ENCODE measurements around the gene FAM171A2. TPM values are rescaled to one million over a fixed set of nuclear protein-coding genes. Genes with fewer than 3 reads are reported as not detected.

FAM171A2 gene
- total RNA-seq, 3 donors from 2014 or later = 0.88 to 2.9 (median 2.7) TPM

GRCh38 chr17:44361292-44362260 is 2.1 kb downstream of the FAM171A2 start:
- H3K36me3 ChIP-seq = no peaks in the 10 kb centered on the region
- H3K27me3 ChIP-seq = no peaks in the 10 kb centered on the region
- H3K4me1 ChIP-seq = peaks cover 0 to 4% of the 10 kb centered on the region in 2 donors
- TF ChIP-seq POLR2AphosphoS5 (IDR thresholded peaks at IDR 0.05) (no peak), POLR2A (IDR thresholded peaks at IDR 0.05) (no peak), CTCF (IDR thresholded peaks at IDR 0.05) (no peak)
- intact Hi-C loops (cut with DNase I; ENCODE audit: low total_unique reads) = no loop called here
- H3K4me3 ChIP-seq = no peak overlapping the region
- DNase-seq (ENCODE audit: low spot score in 2 of 2) = no peak
- no peak overlapping the region for H3K27ac ChIP-seq
- no peaks in the 10 kb centered on the region for H3K9me3 ChIP-seq

- intact Hi-C loops (cut with DNase I; ENCODE audit: low total_unique reads) = no loop called here
- peaks cover 0 to 4% of the 10 kb centered on the region in 2 donors for H3K4me1 ChIP-seq
- no peak for DNase-seq (ENCODE audit: low spot score in 2 of 2)
These were observed 2.8 kb downstream of the FAM171A2 start for GRCh38 chr17:44360826-44361225.

GRCh38 chr17:44360144-44360533 is 3.5 kb downstream of the FAM171A2 start:
- TF ChIP-seq POLR2A (IDR thresholded peaks at IDR 0.05) (no peak), POLR2AphosphoS5 (IDR thresholded peaks at IDR 0.05) (no peak), CTCF (IDR thresholded peaks at IDR 0.05) (no peak)
- Histone ChIP-seq H3K4me1 (peaks cover 0 to 4% of the 10 kb centered on the region in 2 donors), H3K27ac (no peak overlapping the region), H3K4me3 (no peak overlapping the region), H3K36me3 (no peaks in the 10 kb centered on the region), H3K27me3 (no peaks in the 10 kb centered on the region), H3K9me3 (no peaks in the 10 kb centered on the region)
- intact Hi-C loops (cut with DNase I; ENCODE audit: low total_unique reads) = no loop called here
- DNase-seq (ENCODE audit: low spot score in 2 of 2) = no peak

More at GRCh38 chr17:44360826-44361225, 2.8 kb downstream of the FAM171A2 start:
- H3K4me3 ChIP-seq = no peak overlapping the region
- no peak overlapping the region for H3K27ac ChIP-seq
- TF ChIP-seq POLR2A (IDR thresholded peaks at IDR 0.05) = no peak
- no peak for TF ChIP-seq CTCF (IDR thresholded peaks at IDR 0.05)
- no peak for TF ChIP-seq POLR2AphosphoS5 (IDR thresholded peaks at IDR 0.05)
- no peaks in the 10 kb centered on the region for H3K9me3 ChIP-seq
- H3K27me3 ChIP-seq = no peaks in the 10 kb centered on the region
- H3K36me3 ChIP-seq = no peaks in the 10 kb centered on the region

- Histone ChIP-seq H3K36me3 (no peaks in the 10 kb centered on the region), H3K4me1 (peaks cover 0 to 4% of the 10 kb centered on the region in 2 donors), H3K27me3 (no peaks in the 10 kb centered on the region), H3K4me3 (no peak overlapping the region), H3K27ac (no peak overlapping the region), H3K9me3 (no peaks in the 10 kb centered on the region)
- intact Hi-C loops (cut with DNase I; ENCODE audit: low total_unique reads) = no loop called here
- no peak for DNase-seq (ENCODE audit: low spot score in 2 of 2)
- TF ChIP-seq CTCF (IDR thresholded peaks at IDR 0.05) = no peak
These were observed 4.1 kb downstream of the FAM171A2 start for GRCh38 chr17:44359458-44360143.

GRCh38 chr17:44359006-44359405 is 4.6 kb downstream of the FAM171A2 start:
- DNase-seq (ENCODE audit: low spot score in 2 of 2) = no peak
- H3K27ac ChIP-seq = no peak overlapping the region
- H3K9me3 ChIP-seq = no peaks in the 10 kb centered on the region
- H3K36me3 ChIP-seq = no peaks in the 10 kb centered on the region
- H3K4me3 ChIP-seq = no peak overlapping the region
- H3K4me1 ChIP-seq = peaks cover 0 to 4% of the 10 kb centered on the region in 2 donors
- intact Hi-C loops (cut with DNase I; ENCODE audit: low total_unique reads) = no loop called here
- TF ChIP-seq CTCF (IDR thresholded peaks at IDR 0.05) = no peak
- TF ChIP-seq POLR2A (IDR thresholded peaks at IDR 0.05) = no peak
- no peak for TF ChIP-seq POLR2AphosphoS5 (IDR thresholded peaks at IDR 0.05)
- H3K27me3 ChIP-seq = no peaks in the 10 kb centered on the region
